Measurements from ENCODE around the gene PRRC2C.

GRCh38 chr1:171581766-171582165, 96.4 kb downstream of the PRRC2C start:
- TF ChIP-seq CTCF (IDR thresholded peaks at IDR 0.05; ENCODE audit: low read length) (no peak), EZH2phosphoT487 (IDR thresholded peaks at IDR 0.05; ENCODE audit: low read length) (no peak), EZH2 (optimal IDR thresholded peaks at IDR 0.05; ENCODE audit: low read depth, low read length) (no peak)

Measured in MM.1S (cell line).